HG03521 (cell line): ENCODE results near the gene CFAP100.

Source experiments
- ATAC-seq: cut with Tn5 transposase; IDR thresholded peaks from one replicate; pipeline ENCODE4 v1.9.1; 2021; ENCODE audit warnings: mild to moderate bottlenecking, moderate library complexity; ENCODE audit not compliant: unreplicated experiment

CFAP100 gene

DNA sequence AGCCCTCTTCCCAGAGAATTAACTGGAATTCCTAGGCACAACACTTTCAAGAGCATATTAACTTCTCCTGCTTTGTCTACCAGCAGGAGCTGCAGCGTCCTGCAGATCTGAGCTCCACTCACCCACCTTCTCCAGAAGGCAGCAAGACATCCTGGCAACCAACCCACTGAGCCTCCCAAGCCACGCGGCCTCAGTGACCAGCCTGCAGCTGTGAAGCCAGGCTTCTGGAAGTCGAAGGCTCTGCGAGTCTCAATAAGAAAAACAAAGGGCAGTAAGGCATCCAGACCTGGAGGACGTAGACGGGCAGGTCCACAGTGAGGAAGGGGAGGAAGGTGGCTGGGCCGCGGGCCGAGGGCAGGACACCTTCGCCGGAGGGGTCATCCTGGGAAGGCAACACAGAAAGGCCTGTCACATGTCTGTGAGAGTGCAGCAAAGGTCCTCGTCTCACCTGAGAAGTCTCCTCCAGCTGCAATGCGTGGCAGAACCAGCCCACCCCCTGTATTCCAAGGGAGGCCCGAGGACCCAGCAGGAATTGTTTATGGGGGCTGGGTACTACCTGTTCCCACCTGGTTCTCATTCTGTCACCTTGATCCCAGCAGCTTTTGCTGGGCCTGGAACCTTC, 44.7 kb downstream of the CFAP100 start:
- ATAC-seq: no peak

DNA sequence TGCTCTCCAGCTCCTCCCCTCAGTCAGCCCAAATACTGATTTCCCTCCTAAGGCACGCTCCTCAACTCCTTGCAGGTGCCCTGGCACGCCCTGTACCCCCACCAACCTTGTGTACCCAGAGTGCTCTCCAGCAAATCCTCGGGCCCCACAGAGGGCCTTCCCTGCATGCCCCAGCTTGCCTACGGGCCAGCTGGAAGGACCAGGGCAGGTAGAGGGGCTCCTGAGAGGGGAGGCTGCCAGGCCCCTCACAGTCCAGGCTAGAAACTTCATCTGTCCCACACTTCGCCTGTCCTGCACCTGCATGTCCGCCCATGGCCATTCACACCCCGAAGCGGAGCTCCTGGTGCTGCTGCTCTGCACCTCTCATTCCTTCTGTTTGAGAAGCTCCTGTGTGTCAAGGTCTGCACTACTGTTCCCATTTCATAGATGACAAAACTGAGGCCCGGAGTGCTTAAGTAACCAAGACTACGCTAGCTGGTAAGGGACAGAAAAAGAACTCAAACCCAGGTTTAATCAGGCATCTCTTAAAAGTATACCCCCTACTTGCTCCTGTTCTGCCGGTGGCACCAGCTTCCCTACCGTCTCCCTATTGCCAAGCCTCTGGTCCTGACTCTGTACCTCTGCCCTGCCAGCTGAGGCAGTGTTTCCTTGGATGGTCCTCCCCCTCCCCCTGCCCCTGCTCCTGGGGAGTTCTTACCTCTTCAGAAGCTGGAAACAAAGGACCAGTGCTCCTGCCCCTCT, 45.4 kb downstream of the CFAP100 start:
- ATAC-seq: no peak

DNA sequence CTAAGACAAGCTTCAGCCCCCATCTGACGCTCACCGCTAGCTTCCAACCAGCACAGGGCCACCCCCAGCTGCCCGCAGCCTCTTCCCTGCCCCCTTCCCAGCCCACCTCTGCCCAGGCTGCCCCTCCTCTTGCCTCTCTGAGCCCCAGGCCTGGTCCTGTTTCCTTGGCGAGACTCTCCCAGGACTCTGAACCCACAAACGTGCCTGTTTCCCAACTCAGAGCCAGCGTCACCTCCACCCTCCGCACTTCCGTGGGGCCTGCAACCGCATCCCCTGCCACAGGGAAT, 45.9 kb downstream of the CFAP100 start:
- no peak for ATAC-seq

DNA sequence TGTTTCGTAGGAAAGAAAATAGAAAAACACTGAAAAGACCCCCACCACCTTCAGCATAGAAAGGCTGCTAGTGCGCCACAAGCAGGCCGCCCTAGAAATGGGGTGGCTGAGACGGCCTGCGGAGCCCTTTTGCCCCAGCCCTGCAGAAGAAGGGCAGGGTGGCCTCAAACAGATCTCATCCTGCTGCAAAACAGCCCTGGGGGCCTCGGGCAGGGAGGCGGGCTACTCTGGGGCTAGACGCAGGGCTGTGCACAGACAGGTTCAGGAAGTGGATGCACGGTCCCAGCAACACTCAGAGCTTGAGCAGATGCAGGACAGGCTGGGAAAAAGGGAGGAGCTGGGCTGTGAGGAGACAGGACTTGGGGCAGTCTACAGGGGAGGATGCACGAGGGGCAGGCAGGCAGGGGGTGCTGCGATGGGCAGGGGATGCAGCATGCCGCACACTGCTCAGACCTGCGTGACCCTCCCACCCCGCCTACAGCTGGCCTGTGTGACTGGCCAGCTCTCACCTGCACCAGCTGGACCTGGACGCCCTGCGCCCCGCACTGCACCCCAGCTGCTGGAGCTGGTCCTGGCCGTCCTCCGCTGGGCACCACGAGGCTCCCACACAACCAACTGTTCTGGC, 46.7 kb downstream of the CFAP100 start:
- ATAC-seq: no peak

DNA sequence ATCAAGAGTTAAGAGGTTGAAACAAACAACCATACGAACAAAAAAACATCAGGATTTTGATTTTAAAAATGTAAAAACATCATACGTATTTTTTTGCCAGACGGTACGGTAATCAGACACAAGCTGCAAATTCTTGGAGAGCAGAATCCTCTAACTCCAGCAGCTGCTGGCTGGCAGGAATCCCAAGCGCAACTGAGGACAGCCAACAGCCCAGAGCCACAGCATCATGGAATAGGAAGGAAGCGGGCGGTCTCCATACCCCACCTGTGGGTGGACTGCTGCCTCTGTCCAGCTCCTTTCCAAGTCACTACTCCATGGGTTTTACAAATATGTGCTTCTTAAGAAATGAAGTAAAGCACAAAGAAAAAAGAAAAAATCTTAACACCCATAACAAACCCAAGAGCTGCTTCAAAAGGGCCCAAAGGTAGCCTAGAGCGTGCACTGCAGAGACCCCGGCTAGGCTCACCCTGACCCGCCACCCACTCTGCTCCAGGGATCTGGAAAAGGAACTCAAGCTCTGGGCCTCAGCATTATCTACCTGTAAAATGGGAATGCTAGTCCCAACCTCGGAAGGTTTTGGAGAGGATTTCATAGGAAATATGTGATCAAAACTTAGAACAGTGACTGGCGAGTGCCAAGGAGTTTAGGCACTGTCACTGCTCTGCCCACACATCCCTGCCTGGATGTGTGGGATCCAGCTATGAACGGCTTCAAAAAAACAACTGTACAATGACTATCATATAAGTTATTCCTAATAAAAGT, 47.6 kb downstream of the CFAP100 start:
- ATAC-seq: no peak

DNA sequence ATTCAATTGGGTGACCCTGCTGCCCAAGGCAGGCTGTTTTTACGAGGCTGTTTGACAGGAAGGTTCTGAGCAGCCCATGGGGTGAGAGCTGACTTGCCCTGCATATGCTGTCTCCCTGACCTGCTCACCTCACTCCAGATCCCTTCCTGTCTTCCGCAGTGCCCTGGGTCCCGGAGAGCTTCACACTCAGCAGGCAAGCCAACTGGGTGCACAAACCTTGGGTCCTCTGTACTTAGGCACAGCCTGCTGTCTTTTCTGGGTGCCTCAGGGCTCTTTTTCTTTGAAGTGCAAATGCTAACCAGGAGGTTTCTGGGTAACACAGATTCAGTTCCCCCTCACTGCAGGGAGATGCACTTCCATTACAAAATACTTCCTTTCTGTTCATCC, 48.1 kb downstream of the CFAP100 start:
- ATAC-seq: no peak

DNA sequence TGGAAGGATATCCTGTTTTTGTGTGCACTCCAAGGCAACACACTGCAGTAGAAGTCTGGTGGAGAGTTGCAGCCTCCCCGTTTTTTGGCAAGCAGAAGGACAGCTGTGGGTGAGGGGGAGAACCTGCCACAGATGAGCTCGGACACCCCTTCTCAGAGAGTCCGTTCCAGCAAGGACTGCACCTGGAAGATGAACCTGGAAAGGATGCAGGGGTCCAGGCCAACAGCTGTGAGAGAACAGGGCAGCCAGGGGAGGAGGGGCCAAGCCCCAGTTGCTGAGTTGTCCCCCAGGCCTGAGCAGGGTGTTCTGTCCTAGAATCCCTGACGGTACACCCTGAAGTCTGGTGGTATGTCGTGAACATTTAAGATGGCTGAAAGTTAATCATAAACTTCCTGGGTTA, 50.8 kb downstream of the CFAP100 start:
- no peak for ATAC-seq

DNA sequence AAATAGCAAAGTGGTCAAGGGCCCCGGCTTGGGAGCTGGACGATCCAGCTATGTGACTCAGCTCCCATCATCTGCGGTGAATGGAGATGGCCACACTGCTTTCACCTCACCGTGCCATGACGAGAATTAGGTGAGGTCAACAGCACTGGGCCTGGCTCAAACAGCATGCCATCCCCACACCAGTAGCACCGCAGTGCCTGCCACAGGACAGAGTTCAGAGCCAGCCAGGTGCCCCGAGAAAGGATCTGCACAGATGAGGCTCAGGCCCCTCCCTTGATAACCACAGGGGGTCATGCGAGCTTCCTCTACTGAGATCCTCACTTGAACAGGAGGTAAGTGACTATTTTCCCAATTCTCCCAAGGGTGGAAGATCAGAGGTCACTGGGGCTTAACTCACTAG, 51.6 kb downstream of the CFAP100 start:
- no peak for ATAC-seq

DNA sequence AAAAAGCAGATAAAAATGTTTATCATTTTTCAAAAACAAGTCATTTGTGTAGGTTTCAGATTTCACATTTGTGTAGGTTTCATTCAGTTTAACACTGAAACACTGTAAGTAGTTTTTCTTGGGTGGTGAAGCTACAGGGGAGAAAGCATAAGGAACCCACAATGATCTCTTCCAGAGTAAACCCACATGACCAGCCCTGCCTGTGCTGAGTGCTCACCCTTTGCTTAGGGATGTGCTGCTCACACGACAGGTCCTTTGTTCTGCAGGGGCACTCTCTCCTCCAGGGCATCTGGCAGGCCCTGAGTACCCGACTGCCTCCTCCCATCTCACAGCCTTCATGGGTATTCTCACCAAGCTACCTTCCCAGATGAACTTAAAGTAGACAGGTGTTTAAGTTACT, 52.1 kb downstream of the CFAP100 start:
- ATAC-seq: no peak

DNA sequence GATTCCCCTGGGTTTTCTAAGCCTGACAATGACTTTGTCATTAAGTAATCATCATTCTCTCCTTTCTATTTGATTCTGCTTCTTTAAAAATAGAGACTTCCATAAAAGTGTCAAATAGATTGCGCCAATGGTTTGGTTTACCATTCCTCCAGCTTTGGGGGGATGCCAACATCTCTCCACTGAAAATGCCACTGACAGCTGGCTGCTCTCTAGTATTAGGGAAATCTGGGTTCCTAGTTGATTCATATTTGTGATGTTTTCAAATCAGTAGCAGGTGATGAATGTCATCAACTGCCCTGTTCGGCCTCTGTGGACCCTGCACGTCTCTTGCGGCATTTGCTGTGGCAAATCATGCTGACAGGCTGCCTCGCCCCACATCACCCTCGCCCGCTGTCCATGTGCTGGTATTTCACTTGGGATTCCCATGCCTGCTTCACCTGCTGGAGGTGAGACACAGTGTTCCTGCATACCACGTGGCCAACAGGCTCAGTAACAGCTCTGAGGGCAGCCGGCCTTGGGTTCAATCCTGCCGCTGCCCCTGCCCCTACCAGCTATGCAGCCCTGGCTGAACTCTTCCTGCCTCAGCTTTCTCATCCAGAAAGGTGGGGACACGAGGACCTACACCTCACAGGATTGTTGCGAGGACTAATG, 52.9 kb downstream of the CFAP100 start:
- no peak for ATAC-seq

DNA sequence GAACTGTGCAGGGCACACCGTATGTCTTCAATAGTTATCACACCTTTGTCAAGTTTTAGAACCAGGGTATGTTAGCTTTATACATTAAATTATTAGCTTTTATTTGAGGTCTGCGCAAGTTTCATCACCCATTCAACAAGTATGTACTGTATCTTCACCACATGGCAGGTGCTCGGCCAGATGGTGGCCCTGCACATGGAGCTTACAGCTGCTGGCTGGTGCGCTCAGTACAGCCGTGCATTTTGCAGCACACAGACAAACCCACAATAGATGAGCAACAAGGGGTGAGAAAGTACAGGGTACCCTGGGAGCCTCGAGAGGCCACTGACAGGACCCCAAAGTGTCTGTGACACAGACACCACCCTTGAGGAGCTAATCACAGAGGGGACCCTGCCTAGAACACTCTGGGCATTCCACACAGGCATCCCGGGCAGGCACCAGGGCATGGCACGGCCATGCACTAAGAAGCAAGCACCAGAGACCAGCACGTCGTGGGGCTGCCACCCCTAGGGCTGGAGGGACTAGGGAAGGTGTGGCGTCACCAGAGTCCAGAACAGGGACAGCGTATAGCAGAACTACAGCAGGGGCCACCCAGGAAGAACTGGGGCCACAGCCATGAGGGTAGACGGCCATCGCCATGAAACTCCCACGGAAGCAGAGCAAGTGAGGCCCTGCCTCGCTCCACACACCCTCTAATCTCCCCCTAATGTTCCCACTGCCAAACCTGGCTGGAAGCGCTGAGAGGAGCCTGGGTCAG, 53.6 kb downstream of the CFAP100 start:
- ATAC-seq: no peak

DNA sequence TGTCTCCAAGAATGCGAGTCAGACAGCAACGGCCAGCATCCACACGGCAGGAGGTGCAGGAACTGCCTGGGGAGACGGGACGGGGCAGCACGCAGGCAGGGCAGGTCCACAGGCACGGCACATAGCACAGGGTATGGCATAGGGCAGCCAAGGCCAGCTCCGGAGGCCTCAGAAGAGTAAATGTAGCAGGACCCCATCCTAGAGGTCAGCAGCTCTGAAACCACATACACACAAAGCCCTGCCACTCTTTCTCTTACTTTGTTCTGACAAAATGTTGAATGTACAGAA, 54.1 kb downstream of the CFAP100 start:
- ATAC-seq: no peak

DNA sequence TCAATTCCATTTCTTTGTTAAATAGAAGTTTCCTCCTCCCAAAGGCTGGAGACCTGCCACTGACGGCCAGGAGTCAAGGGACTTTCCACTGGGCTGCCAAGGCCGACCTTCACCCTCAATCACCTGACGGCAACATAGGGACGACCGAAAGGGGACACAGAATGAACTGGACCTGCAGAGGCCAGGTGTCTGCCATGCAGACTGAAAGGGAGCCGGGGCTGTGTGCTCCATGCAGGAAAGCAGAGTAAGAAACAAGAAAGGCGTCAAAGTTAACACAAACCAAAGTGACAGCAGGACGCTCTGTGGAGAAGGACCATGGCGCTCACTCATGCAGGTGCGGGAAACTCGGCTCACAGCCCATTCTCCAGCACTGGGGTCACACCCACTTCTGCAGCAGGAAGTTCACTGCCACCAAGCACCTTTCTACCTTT, 54.9 kb downstream of the CFAP100 start:
- ATAC-seq: no peak

DNA sequence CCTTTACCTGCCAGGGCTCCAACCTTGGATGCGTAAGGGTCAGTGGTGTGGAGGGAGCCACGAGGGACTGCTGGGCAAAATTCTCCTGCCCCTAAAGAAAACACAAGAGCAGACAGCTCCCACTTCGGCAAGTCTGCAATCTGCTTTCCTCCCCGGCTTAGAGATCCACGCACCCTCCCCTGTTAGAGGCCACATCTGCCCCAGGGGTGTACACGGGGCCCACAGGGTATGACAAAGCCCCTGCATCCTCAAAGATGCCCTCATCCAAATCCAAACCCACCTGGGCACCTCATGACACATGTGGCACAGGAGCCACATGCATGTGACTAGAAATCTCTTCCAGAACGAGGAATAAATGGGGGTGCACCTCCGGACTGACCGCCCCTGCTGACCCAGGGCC, 55.5 kb downstream of the CFAP100 start:
- no peak for ATAC-seq

DNA sequence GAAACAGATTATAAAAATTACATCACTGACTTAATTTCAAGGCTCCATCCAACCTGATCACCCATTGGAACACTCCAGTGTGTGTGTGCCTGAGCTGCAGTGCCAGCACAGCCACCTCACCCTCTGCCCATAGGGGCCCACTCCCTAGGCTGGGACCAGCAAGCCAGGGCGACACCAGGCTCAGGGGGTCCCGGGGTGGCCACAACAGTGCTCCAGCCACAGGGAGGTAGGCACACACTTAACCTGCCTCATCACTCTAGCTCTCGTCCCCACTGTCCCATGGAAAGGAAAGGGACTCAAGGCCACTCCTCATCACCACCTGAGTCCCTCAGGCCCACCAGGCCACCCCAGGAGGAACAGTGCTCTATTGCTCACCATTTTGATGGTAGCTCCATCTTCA, 56.0 kb downstream of the CFAP100 start:
- no peak for ATAC-seq

DNA sequence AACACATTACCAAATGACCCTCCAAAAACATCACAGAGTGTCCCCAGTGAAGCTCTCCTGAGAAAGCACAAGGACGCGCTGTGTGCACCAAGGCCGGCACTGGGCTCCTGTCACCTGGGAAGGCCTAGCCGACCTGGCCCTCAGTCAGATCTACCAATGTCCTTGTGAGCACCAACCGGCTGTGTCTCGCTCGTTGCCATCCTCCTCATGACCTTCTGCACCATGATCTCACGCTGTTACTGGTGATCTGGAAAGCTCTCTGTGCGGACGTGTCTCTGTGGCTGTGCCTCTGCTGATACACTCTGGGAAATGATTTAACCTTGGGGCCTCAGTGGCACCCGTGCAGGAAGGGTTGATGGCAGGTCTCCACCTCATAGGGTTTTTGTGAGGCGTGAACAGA, 56.8 kb downstream of the CFAP100 start:
- no peak for ATAC-seq

DNA sequence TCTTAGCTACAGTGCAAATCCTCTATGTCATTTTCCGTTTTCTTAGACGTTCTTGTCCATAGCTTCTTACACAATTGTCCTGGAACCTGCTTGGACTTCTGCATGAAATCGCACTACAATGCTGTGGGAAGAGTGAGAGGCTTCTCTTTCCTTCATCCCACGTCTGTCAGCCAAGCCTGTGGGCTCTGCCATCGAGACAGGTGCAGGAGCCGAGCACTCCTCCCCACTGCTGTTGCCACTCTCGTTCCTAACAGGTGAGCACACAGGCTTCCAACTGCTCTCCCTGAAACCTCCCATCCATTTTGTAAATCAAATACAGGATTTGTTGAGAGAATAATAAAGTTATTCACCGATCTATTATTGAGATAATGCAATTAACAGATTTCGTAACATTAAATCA, 57.5 kb downstream of the CFAP100 start:
- no peak for ATAC-seq

DNA sequence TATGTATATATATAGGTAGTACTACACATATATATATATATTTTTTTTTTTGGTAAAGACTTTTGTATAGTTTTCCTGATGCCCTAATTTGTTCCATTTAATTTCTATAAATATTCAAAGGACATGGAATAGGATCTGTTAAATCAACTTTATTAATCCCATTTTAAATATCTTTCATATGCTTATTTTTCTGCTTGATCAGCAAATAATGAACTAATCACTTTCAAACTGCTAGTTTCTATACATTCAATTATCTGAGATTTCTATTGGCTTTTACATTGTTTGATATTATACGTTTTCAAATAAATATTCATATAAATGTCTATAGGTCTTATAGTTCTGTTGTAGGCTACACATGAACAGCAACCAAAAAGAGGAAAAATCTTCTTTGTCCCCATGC, 59.3 kb downstream of the CFAP100 start:
- ATAC-seq: no peak

DNA sequence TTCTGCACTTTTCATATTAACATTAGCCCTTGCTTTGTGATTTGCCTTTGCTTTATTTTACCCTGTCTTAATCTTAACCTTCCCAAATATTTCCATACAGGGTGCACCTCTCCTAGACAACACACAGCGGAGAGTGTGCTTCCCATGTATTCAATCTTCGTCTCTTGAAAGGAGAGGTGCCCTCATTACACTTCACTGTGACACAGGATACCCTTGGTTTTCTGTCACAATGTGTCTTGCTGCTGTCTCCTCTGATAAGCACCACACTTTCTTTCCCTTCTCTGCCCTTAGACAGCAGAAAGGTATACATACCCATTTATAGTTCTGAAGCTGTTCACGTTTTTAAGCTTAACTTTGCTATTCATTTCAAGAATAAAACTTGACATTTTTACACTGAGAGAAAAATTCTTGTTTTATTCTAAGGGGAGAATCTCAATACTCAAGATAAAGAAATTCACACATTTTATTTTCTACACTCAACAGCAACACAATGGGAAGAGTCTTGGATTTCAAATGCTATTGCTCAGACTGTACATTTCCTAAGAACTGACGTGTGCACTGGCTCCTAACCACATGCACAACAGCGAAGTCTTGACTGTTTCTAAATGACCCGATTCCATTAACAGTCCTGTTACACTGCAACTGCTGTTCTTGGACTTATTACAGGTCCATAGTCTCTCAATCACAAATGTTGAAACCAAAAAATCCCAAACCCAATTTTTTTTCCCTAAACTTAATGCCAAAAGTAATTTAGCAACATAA, 59.9 kb downstream of the CFAP100 start:
- ATAC-seq: no peak

DNA sequence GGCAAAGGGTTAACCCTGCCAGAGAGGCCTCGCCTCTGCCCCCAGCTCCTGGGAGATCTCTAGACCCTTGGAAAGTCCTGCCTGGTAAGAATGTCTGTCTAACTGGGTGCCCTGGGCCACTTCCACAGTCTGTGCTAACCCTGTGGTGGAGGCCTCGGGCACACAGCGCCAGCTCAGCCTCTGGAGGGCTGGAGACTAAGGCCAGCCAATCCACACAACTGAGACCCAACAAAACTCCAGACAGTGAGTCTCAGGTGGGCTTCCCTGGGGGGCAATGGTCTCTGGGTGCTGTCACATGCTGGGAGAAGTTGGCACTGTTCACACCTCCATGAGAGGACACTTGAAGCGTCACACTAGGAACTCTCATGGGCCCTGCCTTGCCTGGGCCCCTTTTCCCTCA, 61.5 kb downstream of the CFAP100 start:
- ATAC-seq: no peak
